ENCODE data around the gene TAF4.

Gene TAF4

DNA sequence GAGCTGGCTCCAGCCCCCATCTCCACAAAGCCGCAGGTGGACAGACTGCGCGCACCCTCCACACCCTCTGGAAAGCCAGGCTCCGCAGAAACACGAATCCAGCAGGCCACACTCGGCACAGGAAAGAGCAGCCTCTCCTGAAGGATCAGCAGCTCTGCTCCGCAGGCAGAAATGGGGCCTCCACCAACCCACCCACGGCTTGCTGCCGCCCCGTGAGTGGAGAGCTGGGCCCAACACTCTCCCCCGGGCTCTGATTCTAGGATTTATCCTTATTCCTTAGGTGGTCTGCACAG is 39.2 kb downstream of the TAF4 start:
- Histone ChIP-seq H3K27me3 (no peaks in the 10 kb centered on the region), H3K4me1 (peaks cover 70% of the 10 kb centered on the region), H3K4me3 (no peak overlapping the region), H3K27ac (peak overlapping the region; percentile 65), H3K36me3 (peaks cover 21% of the 10 kb centered on the region), H3K9ac (peak overlapping the region; percentile 66; the same call in 1 of the 2 replicates), H3K9me3 (no peaks in the 10 kb centered on the region), H4K20me1 (peaks cover 100% of the 10 kb centered on the region), H3K4me2 (peak overlapping the region; percentile 68)
- no peak for TF ChIP-seq Cebpa-rat (IDR thresholded peaks at IDR 0.05)

- Histone ChIP-seq H3K27me3 (no peaks in the 10 kb centered on the region), H3K4me1 (peaks cover 70% of the 10 kb centered on the region), H3K36me3 (peaks cover 16% of the 10 kb centered on the region), H3K4me2 (peak overlapping the region; percentile 68), H4K20me1 (peaks cover 100% of the 10 kb centered on the region), H3K4me3 (no peak overlapping the region), H3K9ac (peak overlapping the region; percentile 66), H3K27ac (peak overlapping the region; percentile 65), H3K9me3 (no peaks in the 10 kb centered on the region)
- TF ChIP-seq Cebpa-rat (IDR thresholded peaks at IDR 0.05): no peak
Measured at GRCh38 chr20:62025832-62026563, 39.7 kb downstream of the TAF4 start.

DNA sequence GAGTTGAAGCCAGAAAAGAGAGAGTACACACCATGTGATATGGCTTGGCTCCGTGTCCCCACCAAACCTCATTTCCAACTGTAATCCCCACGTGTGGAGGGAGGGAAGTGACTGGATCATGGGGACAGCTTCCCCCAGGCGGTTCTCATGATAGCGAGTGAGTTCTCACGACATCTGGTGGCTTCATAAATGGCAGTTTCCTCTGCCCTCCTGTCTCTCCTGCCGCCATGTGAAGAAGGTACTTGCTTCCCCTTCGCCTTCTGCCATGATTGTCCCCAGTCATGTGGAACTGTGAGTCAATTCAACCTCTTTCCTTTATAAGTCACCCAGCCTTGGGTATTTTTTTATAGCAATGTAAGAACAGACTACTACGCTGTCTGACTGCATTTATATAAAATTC is 40.3 kb downstream of the TAF4 start:
- TF ChIP-seq Cebpa-rat (IDR thresholded peaks at IDR 0.05): no peak

DNA sequence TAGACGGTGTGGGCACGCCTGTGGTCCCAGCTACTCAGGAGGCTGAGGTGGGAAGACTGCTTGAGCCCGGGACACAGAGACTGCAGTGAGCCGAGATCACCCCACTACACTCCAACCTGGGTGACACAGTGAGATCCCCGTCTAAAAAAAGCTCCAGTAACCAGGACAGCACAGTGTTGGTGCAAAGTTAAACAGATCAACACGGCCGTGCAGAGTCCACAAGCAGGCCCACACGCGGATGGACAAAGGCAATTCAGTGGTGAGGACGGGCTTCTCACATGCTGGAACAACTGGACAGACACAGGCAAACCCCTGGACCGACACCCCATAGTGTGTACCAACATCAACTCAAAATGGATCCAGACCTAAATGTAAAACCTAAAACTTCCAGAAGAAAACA is 41.7 kb downstream of the TAF4 start:
- no peak overlapping the region for H3K9ac ChIP-seq
- no peaks in the 10 kb centered on the region for H3K27me3 ChIP-seq
- no peak for TF ChIP-seq Cebpa-rat (IDR thresholded peaks at IDR 0.05)
- peaks cover 100% of the 10 kb centered on the region for H4K20me1 ChIP-seq
- peaks cover 78% of the 10 kb centered on the region for H3K4me1 ChIP-seq
- peaks cover 9% of the 10 kb centered on the region; the same call in 1 of the 2 replicates for H3K36me3 ChIP-seq
- H3K4me2 ChIP-seq: no peak overlapping the region
- no peak overlapping the region for H3K27ac ChIP-seq
- H3K4me3 ChIP-seq: no peak overlapping the region
- no peaks in the 10 kb centered on the region for H3K9me3 ChIP-seq

More for the DNA sequence above, 40.3 kb downstream of the TAF4 start:
- Histone ChIP-seq H4K20me1 (peaks cover 100% of the 10 kb centered on the region), H3K27ac (peak overlapping the region; percentile 65), H3K4me1 (peaks cover 70% of the 10 kb centered on the region), H3K4me2 (peak overlapping the region; percentile 68), H3K9me3 (no peaks in the 10 kb centered on the region), H3K4me3 (no peak overlapping the region), H3K9ac (peak overlapping the region; percentile 47), H3K36me3 (peaks cover 15% of the 10 kb centered on the region), H3K27me3 (no peaks in the 10 kb centered on the region)

DNA sequence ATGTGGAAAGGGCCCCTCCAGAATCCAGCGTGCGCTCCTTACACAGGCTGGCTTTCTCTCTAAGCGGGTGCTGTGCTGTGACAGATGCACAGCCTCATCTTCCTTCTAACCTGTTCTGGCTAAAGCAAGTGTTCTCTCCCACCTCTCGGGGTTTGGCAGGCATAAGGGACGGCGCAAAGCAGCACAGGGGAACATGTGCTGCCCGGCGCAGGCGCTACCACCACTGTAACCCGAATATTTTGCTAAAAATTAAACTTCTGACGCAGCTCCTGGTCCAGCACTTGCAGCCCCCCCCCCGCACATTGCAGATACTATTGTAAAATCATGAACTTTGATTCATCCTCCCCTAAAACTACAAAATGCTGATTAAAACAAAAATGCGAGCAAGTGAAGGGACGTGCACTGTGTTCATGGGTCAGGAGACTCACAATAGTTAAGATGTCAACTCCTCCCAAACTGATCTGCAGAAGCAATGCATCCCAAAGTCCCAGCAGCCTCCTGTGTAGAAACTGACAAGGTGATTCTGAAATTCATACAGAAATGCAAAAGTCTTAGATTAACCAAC is 43.0 kb downstream of the TAF4 start:
- Histone ChIP-seq H3K27ac (no peak overlapping the region), H3K4me2 (no peak overlapping the region), H4K20me1 (peaks cover 100% of the 10 kb centered on the region)

GRCh38 chr20:62021793-62022385 is 43.8 kb downstream of the TAF4 start:
- peak overlapping the region; percentile 26; the same call in 1 of the 2 replicates for H3K27ac ChIP-seq
- no peaks in the 10 kb centered on the region for H3K27me3 ChIP-seq
- H3K9ac ChIP-seq: peak overlapping the region; percentile 41; the same call in 1 of the 2 replicates
- H3K4me1 ChIP-seq: peaks cover 74% of the 10 kb centered on the region
- H3K4me3 ChIP-seq: no peak overlapping the region
- H3K9me3 ChIP-seq: no peaks in the 10 kb centered on the region
- peaks cover 100% of the 10 kb centered on the region for H4K20me1 ChIP-seq
- no peak for TF ChIP-seq Cebpa-rat (IDR thresholded peaks at IDR 0.05)
- peaks cover 16% of the 10 kb centered on the region; the same call in 1 of the 2 replicates for H3K36me3 ChIP-seq
- peak overlapping the region; percentile 24; the same call in 1 of the 2 replicates for H3K4me2 ChIP-seq

More for the DNA sequence above, 43.0 kb downstream of the TAF4 start:
- peaks cover 12% of the 10 kb centered on the region; the same call in 1 of the 2 replicates for H3K36me3 ChIP-seq
- H3K4me3 ChIP-seq: no peak overlapping the region
- H3K27me3 ChIP-seq: no peaks in the 10 kb centered on the region
- no peak overlapping the region; the same call in 1 of the 2 replicates for H3K9ac ChIP-seq
- no peaks in the 10 kb centered on the region for H3K9me3 ChIP-seq
- TF ChIP-seq Cebpa-rat (IDR thresholded peaks at IDR 0.05): no peak
- H3K4me1 ChIP-seq: peaks cover 82% of the 10 kb centered on the region

- TF ChIP-seq Cebpa-rat (IDR thresholded peaks at IDR 0.05): no peak
- H3K9me3 ChIP-seq: no peaks in the 10 kb centered on the region
- peak overlapping the region; percentile 24; the same call in 1 of the 2 replicates for H3K4me2 ChIP-seq
- peaks cover 74% of the 10 kb centered on the region for H3K4me1 ChIP-seq
- H3K9ac ChIP-seq: peak overlapping the region; percentile 41; the same call in 1 of the 2 replicates
- peak overlapping the region; percentile 45 for H3K27ac ChIP-seq
- H4K20me1 ChIP-seq: peaks cover 100% of the 10 kb centered on the region
- H3K36me3 ChIP-seq: peaks cover 22% of the 10 kb centered on the region; the same call in 1 of the 2 replicates
- no peaks in the 10 kb centered on the region for H3K27me3 ChIP-seq
- no peak overlapping the region for H3K4me3 ChIP-seq
Measured at GRCh38 chr20:62020935-62021701, 44.6 kb downstream of the TAF4 start.

DNA sequence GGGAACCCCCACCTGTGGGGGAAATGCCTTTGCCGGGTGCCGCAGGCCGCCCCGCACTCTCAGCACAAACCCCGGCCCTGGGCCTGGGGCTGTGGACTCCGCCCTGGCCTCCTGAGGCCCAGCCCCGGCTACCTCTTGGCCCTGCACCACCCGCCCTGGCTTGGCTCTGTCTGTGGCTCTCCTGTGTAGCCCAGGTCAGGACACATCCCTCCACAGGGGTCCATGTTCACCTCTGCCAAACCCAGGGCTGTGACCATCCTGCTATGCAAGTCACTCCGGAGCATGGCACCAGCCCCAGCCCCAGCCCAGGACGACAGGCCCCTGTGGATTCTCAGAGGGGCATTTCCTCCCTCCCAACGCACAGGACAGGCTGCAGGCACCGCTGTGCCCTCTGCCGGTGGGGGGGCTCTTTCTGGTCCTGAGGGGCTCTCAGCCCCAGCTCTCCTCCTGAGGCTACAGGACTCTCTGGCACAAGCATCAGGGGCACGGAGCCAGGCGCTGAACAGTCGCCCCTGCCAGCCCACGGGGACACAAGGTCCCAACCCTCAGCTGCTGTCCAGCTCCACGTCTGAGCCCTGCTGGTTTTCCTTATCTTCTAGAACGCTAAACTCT is 45.7 kb downstream of the TAF4 start:
- Histone ChIP-seq H3K4me1 (peaks cover 74% of the 10 kb centered on the region), H3K4me2 (no peak overlapping the region), H3K9ac (0 out of 2 replicates have a peak overlapping the region, but pooled peaks have one; percentile 7), H3K4me3 (no peak overlapping the region), H3K27me3 (no peaks in the 10 kb centered on the region), H3K27ac (0 out of 2 replicates have a peak overlapping the region, but pooled peaks have one; percentile 28), H3K36me3 (peaks cover 21% of the 10 kb centered on the region; the same call in 1 of the 2 replicates), H4K20me1 (peaks cover 100% of the 10 kb centered on the region), H3K9me3 (no peaks in the 10 kb centered on the region)
- TF ChIP-seq Cebpa-rat (IDR thresholded peaks at IDR 0.05): no peak

All from BLaER1 (cell line).